ENCODE measurements around the gene GABPB1. TPM values are rescaled to one million over a fixed set of nuclear protein-coding genes. Genes with fewer than 3 reads are reported as not detected.

GABPB1 gene
- polyA plus RNA-seq, 1 of the 3 experiments (the other 2 are of a cell fraction), result 12.8 TPM

DNA sequence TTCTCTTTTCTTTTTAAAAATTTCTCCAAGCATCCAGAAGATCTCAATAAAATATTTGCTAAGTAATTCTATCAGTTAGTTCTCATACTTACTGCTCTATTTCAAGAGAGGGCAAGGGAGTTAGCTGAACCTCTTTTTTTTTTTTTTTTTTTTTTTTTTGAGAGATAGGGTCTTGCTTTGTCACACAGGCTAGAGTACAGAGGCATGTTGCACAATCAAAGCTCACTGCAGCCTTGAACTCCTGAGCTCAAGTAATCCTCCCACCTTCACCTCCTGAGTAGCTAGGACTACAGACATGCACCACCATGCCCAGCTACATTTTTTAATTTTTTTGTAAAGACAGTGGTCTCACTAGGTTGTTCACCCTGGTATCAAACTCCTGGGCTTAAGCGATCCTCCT lies 110.8 kb downstream of the GABPB1 start (continued):
- TF ChIP-seq POLR2AphosphoS5 (IDR thresholded peaks at IDR 0.05; ENCODE audit: low read depth, low read length), result no peak

GRCh38 chr15:50241684-50242450 lies 113.1 kb downstream of the GABPB1 start:
- no peak overlapping the region for H2AFZ ChIP-seq (ENCODE audit: low read depth)
- H4K20me1 ChIP-seq (ENCODE audit: insufficient read depth), result no peaks in the 10 kb centered on the region
- no peak overlapping the region for H3K4me3 ChIP-seq (ENCODE audit: low read depth in 2 of 2, low read length in 1 of 2)
- no peak for TF ChIP-seq JUND (IDR thresholded peaks at IDR 0.05)
- TF ChIP-seq MEF2A (IDR thresholded peaks at IDR 0.05; ENCODE audit: borderline replicate concordance, low read depth), result no peak
- no peak for TF ChIP-seq CHD2 (IDR thresholded peaks at IDR 0.05; ENCODE audit: low read length, partially characterized antibody)
- no peak for TF ChIP-seq EP300 (IDR thresholded peaks at IDR 0.05; ENCODE audit: borderline replicate concordance in 1 of 2, low read depth in 1 of 2, low read length in 1 of 2)
- TF ChIP-seq, protein P1, sequence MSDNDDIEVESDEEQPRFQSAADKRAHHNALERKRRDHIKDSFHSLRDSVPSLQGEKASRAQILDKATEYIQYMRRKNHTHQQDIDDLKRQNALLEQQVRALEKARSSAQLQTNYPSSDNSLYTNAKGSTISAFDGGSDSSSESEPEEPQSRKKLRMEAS (IDR thresholded peaks at IDR 0.05; ENCODE audit: low read depth), result no peak
- no peak for TF ChIP-seq FOXM1 (IDR thresholded peaks at IDR 0.05; ENCODE audit: low read depth)
- TF ChIP-seq RFX5 (IDR thresholded peaks at IDR 0.05; ENCODE audit: low read length), result no peak
- TF ChIP-seq FOXJ3 (CRISPR knock-in tag; IDR thresholded peaks at IDR 0.05), result no peak
- TF ChIP-seq SMC3 (IDR thresholded peaks at IDR 0.05; ENCODE audit: low read depth, low read length), result no peak
- TF ChIP-seq TAF1 (IDR thresholded peaks at IDR 0.05; ENCODE audit: borderline replicate concordance, low read depth, low read length), result no peak
- TF ChIP-seq POLR2AphosphoS5 (IDR thresholded peaks at IDR 0.05; ENCODE audit: low read depth, low read length), result no peak
- TF ChIP-seq ELF1 (IDR thresholded peaks at IDR 0.05), result no peak
- TF ChIP-seq MXI1 (IDR thresholded peaks at IDR 0.05; ENCODE audit: low read depth, low read length), result no peak
- no peak for TF ChIP-seq RCOR1 (IDR thresholded peaks at IDR 0.05; ENCODE audit: low read length)
- TF ChIP-seq EZH2phosphoT487 (IDR thresholded peaks at IDR 0.05; ENCODE audit: borderline replicate concordance, low read depth), result no peak
- no peak overlapping the region for H3K4me2 ChIP-seq
- no peaks in the 10 kb centered on the region for H3K4me1 ChIP-seq (ENCODE audit: control insufficient read depth in 1 of 2, insufficient read depth in 2 of 2, low read depth in 1 of 2, low read length in 1 of 2)
- no peaks in the 10 kb centered on the region for H3K27me3 ChIP-seq (ENCODE audit: insufficient read depth)
- 73% methylated on average over 5 of the region's 5 CpGs for WGBS (ENCODE audit: low lambda C conversion rate)
- no peaks in the 10 kb centered on the region for H3K9me2 ChIP-seq
- ChIA-PET POLR2A (no interaction called here), CTCF (interaction anchor here (1.0 to 2.0 kb wide), 2 partner anchors 12 to 1005 kb away, joined by 3 to 7 read pairs; no protein-coding TSS in a partner anchor)
- no peaks in the 10 kb centered on the region for H3F3A ChIP-seq (replicated peaks; ENCODE audit: insufficient read depth)
- no peaks in the 10 kb centered on the region for H3K9me3 ChIP-seq
- no peaks in the 10 kb centered on the region for H3K36me3 ChIP-seq (replicated peaks in 1 of 2; ENCODE audit: control insufficient read depth in 1 of 2, insufficient read depth in 2 of 2, low read length in 1 of 2)
- no peak for DNase-seq
- no peak overlapping the region for H3K9ac ChIP-seq
- no peak overlapping the region for H3K27ac ChIP-seq (ENCODE audit: low read depth in 2 of 2, low read length in 1 of 2)
- no peaks in the 10 kb centered on the region for H3K79me2 ChIP-seq (ENCODE audit: insufficient read depth)

DNA sequence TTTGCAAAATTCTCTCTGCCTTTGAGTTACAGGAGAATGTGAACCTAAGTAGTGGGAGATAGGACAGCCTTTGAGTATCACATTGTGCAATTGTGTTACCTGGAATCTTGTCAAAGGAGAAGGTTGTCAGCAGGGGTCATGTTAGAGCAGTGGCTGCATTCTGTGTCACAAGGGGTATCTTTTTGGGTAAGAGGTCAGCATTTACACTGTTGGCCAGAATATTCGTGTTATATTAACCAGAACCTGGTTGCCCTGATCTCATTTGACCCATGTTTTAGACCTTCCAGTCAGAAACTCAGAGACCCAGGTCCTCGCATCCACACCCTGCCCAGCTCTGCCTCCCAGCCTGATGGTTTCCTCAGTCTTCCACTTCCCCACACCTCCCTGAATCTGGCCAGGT lies 116.7 kb downstream of the GABPB1 start:
- POLR2A ChIA-PET, result no interaction called here
- Histone ChIP-seq H3K4me2 (no peak overlapping the region), H3K36me3 (replicated peaks in 1 of 2; ENCODE audit: control insufficient read depth in 1 of 2, insufficient read depth in 2 of 2, low read length in 1 of 2) (no peaks in the 10 kb centered on the region), H3K9me3 (no peaks in the 10 kb centered on the region), H2AFZ (ENCODE audit: low read depth) (no peak overlapping the region), H3K4me3 (ENCODE audit: low read depth in 2 of 2, low read length in 1 of 2) (no peak overlapping the region), H3K4me1 (ENCODE audit: control insufficient read depth in 1 of 2, insufficient read depth in 2 of 2, low read depth in 1 of 2, low read length in 1 of 2) (no peaks in the 10 kb centered on the region), H3K9ac (no peak overlapping the region), H3F3A (replicated peaks; ENCODE audit: insufficient read depth) (no peaks in the 10 kb centered on the region), H3K9me2 (no peaks in the 10 kb centered on the region), H3K79me2 (ENCODE audit: insufficient read depth) (no peaks in the 10 kb centered on the region), H3K27ac (ENCODE audit: low read depth in 2 of 2, low read length in 1 of 2) (no peak overlapping the region), H3K27me3 (ENCODE audit: insufficient read depth) (no peaks in the 10 kb centered on the region), H4K20me1 (ENCODE audit: insufficient read depth) (no peaks in the 10 kb centered on the region)
- DNase-seq, result no peak
- WGBS (ENCODE audit: low lambda C conversion rate), result 67% methylated on average over 2 of the region's 2 CpGs
- CTCF ChIA-PET, result no interaction called here
- TF ChIP-seq, protein P2, sequence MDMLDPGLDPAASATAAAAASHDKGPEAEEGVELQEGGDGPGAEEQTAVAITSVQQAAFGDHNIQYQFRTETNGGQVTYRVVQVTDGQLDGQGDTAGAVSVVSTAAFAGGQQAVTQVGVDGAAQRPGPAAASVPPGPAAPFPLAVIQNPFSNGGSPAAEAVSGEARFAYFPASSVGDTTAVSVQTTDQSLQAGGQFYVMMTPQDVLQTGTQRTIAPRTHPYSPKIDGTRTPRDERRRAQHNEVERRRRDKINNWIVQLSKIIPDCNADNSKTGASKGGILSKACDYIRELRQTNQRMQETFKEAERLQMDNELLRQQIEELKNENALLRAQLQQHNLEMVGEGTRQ (IDR thresholded peaks at IDR 0.05; ENCODE audit: borderline replicate concordance, low read depth, low read length), result no peak
- TF ChIP-seq USF1 (IDR thresholded peaks at IDR 0.05; ENCODE audit: borderline replicate concordance, low read depth), result no peak
- TF ChIP-seq MXI1 (IDR thresholded peaks at IDR 0.05; ENCODE audit: low read depth, low read length), result no peak
- no peak for TF ChIP-seq EP300 (IDR thresholded peaks at IDR 0.05; ENCODE audit: borderline replicate concordance in 1 of 2, low read depth in 1 of 2, low read length in 1 of 2)
- no peak for TF ChIP-seq YY1 (IDR thresholded peaks at IDR 0.05; ENCODE audit: low read depth)
- TF ChIP-seq JUND (IDR thresholded peaks at IDR 0.05), result no peak
- TF ChIP-seq, protein P3, sequence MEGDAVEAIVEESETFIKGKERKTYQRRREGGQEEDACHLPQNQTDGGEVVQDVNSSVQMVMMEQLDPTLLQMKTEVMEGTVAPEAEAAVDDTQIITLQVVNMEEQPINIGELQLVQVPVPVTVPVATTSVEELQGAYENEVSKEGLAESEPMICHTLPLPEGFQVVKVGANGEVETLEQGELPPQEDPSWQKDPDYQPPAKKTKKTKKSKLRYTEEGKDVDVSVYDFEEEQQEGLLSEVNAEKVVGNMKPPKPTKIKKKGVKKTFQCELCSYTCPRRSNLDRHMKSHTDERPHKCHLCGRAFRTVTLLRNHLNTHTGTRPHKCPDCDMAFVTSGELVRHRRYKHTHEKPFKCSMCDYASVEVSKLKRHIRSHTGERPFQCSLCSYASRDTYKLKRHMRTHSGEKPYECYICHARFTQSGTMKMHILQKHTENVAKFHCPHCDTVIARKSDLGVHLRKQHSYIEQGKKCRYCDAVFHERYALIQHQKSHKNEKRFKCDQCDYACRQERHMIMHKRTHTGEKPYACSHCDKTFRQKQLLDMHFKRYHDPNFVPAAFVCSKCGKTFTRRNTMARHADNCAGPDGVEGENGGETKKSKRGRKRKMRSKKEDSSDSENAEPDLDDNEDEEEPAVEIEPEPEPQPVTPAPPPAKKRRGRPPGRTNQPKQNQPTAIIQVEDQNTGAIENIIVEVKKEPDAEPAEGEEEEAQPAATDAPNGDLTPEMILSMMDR (IDR thresholded peaks at IDR 0.05), result no peak
- no peak for TF ChIP-seq NFIC (IDR thresholded peaks at IDR 0.05; ENCODE audit: borderline replicate concordance)
- no peak for TF ChIP-seq POLR2AphosphoS5 (IDR thresholded peaks at IDR 0.05; ENCODE audit: low read depth, low read length)
